GM18498 (cell line): ENCODE results near the gene KIRREL1.

Experiments
- ATAC-seq: cut with Tn5 transposase; IDR thresholded peaks from one replicate; pipeline ENCODE4 v1.9.1; 2021; ENCODE audit warnings: mild to moderate bottlenecking, moderate library complexity; ENCODE audit not compliant: unreplicated experiment

Gene KIRREL1

GRCh38 chr1:158027508-158027907, 34.1 kb downstream of the KIRREL1 start:
- ATAC-seq = no peak

GRCh38 chr1:158028969-158029368, 35.5 kb downstream of the KIRREL1 start:
- no peak for ATAC-seq

- ATAC-seq = no peak
Measured at GRCh38 chr1:158035014-158035413, 41.6 kb downstream of the KIRREL1 start.

GRCh38 chr1:158035976-158036583, 42.6 kb downstream of the KIRREL1 start:
- ATAC-seq = no peak

- ATAC-seq = no peak
Measured at GRCh38 chr1:158037008-158037865, 43.8 kb downstream of the KIRREL1 start.

GRCh38 chr1:158037866-158038359, 44.5 kb downstream of the KIRREL1 start:
- no peak for ATAC-seq

GRCh38 chr1:158038793-158039192, 45.3 kb downstream of the KIRREL1 start:
- no peak for ATAC-seq

- ATAC-seq = no peak
Measured at GRCh38 chr1:158039380-158039779, 45.9 kb downstream of the KIRREL1 start.

- no peak for ATAC-seq
Measured at GRCh38 chr1:158040323-158040722, 46.9 kb downstream of the KIRREL1 start.

- ATAC-seq = no peak
Measured at GRCh38 chr1:158043232-158043631, 49.8 kb downstream of the KIRREL1 start.

GRCh38 chr1:158045639-158046038, 52.2 kb downstream of the KIRREL1 start:
- ATAC-seq = no peak

- no peak for ATAC-seq
Measured at GRCh38 chr1:158046715-158047510, 53.5 kb downstream of the KIRREL1 start.

GRCh38 chr1:158048371-158049067, 55.1 kb downstream of the KIRREL1 start:
- ATAC-seq = no peak

GRCh38 chr1:158049853-158050252, 56.4 kb downstream of the KIRREL1 start:
- no peak for ATAC-seq

GRCh38 chr1:158053276-158053675, 59.8 kb downstream of the KIRREL1 start:
- no peak for ATAC-seq

- ATAC-seq = no peak
Measured at GRCh38 chr1:158054721-158055120, 61.3 kb downstream of the KIRREL1 start.

GRCh38 chr1:158055854-158056253, 62.4 kb downstream of the KIRREL1 start:
- ATAC-seq = no peak

GRCh38 chr1:158056498-158056897, 63.1 kb downstream of the KIRREL1 start:
- no peak for ATAC-seq

GRCh38 chr1:158058237-158058985, 65.0 kb downstream of the KIRREL1 start:
- no peak for ATAC-seq

GRCh38 chr1:158059984-158060383, 66.5 kb downstream of the KIRREL1 start:
- no peak for ATAC-seq
